H1 (cell line): ENCODE data around the gene MATK.

Source experiments
- CEBPB ChIP-seq: IDR thresholded peaks from 2 replicates; pipeline ENCODE4 v1.6.1; 2012; ENCODE audit warnings: low read depth, low read length
- CHD2 ChIP-seq: IDR thresholded peaks from 2 replicates; pipeline ENCODE4 v1.6.1; 2012; ENCODE audit warnings: low read length, improper control_type of control experiment
- CREB1 ChIP-seq: IDR thresholded peaks from 2 replicates; pipeline ENCODE4 v1.6.1; 2012; ENCODE audit warnings: inconsistent platforms
- KDM5A ChIP-seq: fragments of 200-600 bp; IDR thresholded peaks from 2 replicates; pipeline ENCODE4 v1.7.1; 2012; ENCODE audit warnings: mild to moderate bottlenecking, low read length, inconsistent platforms, mixed read lengths
- POLR2A ChIP-seq, 2 experiments: IDR thresholded peaks; 1 replicate in 1 of 2; 2 replicates in 1 of 2; pipeline ENCODE4 v1.6.1; 2011; ENCODE audit warnings: low read depth in 2 of 2, low read length in 2 of 2, mild to moderate bottlenecking in 2 of 2; ENCODE audit errors: control extremely low read depth in 1 of 2
- RAD21 ChIP-seq, 2 experiments: IDR thresholded peaks in 1 of 2; conservative IDR thresholded peaks in 1 of 2; 2 replicates each; pipeline ENCODE4 v1.6.1; 2011; ENCODE audit warnings: low read depth in 2 of 2, low read length in 2 of 2, improper control_type of control experiment in 1 of 2, inconsistent platforms in 1 of 2, mild to moderate bottlenecking in 1 of 2, moderate library complexity in 1 of 2
- RBBP5 ChIP-seq: IDR thresholded peaks from 2 replicates; pipeline ENCODE4 v1.7.1; 2012; ENCODE audit warnings: low read depth, mild to moderate bottlenecking, inconsistent platforms, low read length, moderate library complexity, borderline replicate concordance
- SP1 ChIP-seq: IDR thresholded peaks from 2 replicates; pipeline ENCODE4 v1.6.1; 2011; ENCODE audit warnings: low read depth, low read length
- TF ChIP-seq, protein P1 (sequence below), 3 experiments: IDR thresholded peaks; 1 replicate in 2 of 3; 2 replicates in 1 of 3; pipeline versions ENCODE4 v1.5.1 to v1.6.1; 2011; ENCODE audit warnings: low read length in 3 of 3, mild to moderate bottlenecking in 3 of 3, inconsistent platforms in 2 of 3, low read depth in 1 of 3, moderate library complexity in 1 of 3; ENCODE audit not compliant: insufficient read depth in 1 of 3; ENCODE audit errors: control extremely low read depth in 1 of 3
- TF ChIP-seq, protein P2 (sequence below): IDR thresholded peaks from 2 replicates; pipeline ENCODE4 v1.6.1; 2012; ENCODE audit warnings: inconsistent platforms
- TF ChIP-seq, protein P3 (sequence below): IDR thresholded peaks from 2 replicates; pipeline ENCODE4 v1.6.1; 2011; ENCODE audit warnings: low read depth, mild to moderate bottlenecking, low read length; ENCODE audit not compliant: insufficient read depth

GRCh38 chr19:3771906-3772455 lies 14.2 kb downstream of the MATK start, which contains the start of gene RAX2:
- TF ChIP-seq CHD2 (no peak), CREB1 (no peak), RBBP5 (no peak), POLR2A (IDR thresholded peaks at IDR 0.05; ENCODE audit: control extremely low read depth in 1 of 2, low read depth in 2 of 2, low read length in 2 of 2) (no peak), KDM5A (no peak), RAD21 (IDR thresholded peaks at IDR 0.05 in 1 of 2, conservative IDR thresholded peaks at IDR 0.05 in 1 of 2; ENCODE audit: low read depth in 2 of 2, low read length in 2 of 2) (no peak), SP1 (no peak), CEBPB (no peak)
- TF ChIP-seq, protein P1, sequence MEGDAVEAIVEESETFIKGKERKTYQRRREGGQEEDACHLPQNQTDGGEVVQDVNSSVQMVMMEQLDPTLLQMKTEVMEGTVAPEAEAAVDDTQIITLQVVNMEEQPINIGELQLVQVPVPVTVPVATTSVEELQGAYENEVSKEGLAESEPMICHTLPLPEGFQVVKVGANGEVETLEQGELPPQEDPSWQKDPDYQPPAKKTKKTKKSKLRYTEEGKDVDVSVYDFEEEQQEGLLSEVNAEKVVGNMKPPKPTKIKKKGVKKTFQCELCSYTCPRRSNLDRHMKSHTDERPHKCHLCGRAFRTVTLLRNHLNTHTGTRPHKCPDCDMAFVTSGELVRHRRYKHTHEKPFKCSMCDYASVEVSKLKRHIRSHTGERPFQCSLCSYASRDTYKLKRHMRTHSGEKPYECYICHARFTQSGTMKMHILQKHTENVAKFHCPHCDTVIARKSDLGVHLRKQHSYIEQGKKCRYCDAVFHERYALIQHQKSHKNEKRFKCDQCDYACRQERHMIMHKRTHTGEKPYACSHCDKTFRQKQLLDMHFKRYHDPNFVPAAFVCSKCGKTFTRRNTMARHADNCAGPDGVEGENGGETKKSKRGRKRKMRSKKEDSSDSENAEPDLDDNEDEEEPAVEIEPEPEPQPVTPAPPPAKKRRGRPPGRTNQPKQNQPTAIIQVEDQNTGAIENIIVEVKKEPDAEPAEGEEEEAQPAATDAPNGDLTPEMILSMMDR (IDR thresholded peaks at IDR 0.05; ENCODE audit: control extremely low read depth in 1 of 3, insufficient read depth in 1 of 3, low read depth in 1 of 3, low read length in 3 of 3), result no peak
- TF ChIP-seq, protein P2, sequence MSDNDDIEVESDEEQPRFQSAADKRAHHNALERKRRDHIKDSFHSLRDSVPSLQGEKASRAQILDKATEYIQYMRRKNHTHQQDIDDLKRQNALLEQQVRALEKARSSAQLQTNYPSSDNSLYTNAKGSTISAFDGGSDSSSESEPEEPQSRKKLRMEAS, result no peak
- TF ChIP-seq, protein P3, sequence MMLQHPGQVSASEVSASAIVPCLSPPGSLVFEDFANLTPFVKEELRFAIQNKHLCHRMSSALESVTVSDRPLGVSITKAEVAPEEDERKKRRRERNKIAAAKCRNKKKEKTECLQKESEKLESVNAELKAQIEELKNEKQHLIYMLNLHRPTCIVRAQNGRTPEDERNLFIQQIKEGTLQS, result no peak
